ENCODE results near the gene FAM20C.
"Not testable (repeated sequence)": the region's sequence is repeated elsewhere in the genome, so short reads cannot be mapped to it uniquely, and the experiment has no call there.

FAM20C gene

DNA sequence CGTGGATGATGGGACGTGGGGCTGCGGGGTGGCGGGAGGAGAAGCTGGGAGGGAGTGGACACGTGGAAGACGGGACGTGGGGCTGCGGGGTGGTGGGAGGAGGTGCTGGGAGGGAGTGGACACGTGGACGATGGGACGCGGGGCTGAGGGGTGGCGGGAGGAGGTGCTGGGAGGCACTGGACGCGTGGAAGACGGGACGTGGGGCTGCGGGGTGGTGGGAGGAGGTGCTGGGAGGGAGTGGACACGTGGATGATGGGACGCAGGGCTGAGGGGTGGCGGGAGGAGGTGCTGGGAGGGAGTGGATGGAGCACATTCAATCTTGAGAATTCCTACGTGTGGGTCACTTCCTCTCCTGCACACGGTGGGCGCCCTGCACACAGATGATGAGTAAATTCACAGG is 104.8 kb downstream of the FAM20C start:
- not testable (repeated sequence) for DNase-seq

DNA sequence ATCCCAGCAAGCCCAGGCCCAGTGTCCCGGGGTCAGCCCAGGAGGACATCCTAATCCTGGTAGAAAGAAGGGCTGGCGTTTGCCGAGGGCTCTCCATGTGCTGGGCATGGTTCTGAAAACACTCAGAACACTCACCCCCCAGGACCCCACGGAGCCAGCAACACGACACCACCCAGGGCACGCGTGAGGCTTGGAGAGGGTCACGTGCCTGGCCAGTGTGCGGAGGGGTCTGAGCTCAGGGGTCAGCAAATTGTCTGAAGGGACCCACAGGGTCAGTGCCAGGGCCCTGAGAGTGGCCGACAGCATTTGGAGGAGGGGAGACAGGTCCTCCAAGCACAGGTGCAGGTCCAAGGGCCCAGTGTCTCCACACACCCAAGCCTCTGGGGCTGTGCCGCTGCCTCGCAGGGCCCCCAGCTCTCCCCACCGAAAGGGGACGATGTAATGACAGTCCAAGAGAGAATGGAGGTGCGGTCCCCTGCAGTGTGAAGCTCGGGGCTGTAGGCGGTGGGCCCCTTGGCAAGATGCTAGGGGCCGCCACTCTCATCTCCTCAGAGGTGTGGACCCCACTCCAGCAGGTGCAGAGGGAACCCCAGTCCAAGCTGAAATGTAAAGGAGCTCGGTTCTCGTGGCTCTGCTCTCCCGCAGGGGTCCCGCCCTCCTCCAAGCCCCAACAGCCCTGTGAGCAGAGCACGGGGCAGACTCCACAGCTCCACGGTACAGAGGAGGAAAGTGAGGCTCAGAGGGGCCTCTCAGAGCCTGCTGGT is 105.4 kb downstream of the FAM20C start:
- DNase-seq = no peak

- no peak for DNase-seq
Observed at GRCh38 chr7:298375-298702, 106.0 kb downstream of the FAM20C start.

- DNase-seq = no peak
Observed at GRCh38 chr7:298743-299142, 106.4 kb downstream of the FAM20C start.

DNA sequence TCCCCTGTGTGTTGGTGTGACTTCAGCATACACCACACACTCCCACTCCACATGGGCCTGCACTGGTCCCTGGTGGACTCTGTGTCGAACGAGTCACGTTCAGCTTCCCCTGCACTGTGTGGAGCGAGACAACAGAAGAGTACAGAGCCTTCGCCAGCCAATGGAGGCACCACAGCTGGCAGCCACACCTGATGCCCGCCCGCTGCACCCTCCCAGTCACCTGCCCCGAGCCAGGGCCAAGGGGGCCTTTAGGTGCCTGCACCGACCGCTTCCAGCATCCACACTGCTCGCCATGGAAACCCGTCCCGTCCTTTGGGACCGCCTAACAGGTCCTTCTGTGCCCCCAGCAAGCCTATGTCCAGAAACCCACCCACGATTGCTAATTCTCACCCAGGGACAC is 106.8 kb downstream of the FAM20C start:
- DNase-seq = no peak

DNA sequence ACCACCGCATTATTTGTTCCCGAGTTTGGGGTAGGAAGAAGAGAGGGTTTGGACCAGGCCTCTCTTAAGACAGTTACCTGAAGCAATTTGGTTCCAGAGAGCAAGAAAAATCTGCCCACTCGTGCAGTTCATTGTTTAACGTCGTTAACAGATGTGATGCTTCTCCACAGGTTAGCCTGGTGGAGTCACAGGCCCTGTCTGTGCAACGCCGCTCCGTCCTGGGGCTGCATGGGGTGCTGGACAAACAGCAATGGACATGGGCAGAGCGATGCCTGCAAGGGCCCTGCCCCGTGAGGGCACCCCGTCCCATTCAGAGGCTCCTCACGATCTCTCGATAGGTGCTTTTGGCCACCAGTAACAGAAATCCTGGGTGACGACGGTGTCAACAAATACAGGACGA is 107.3 kb downstream of the FAM20C start:
- DNase-seq = no peak

- DNase-seq = no peak
Observed at GRCh38 chr7:300048-300447, 107.7 kb downstream of the FAM20C start.

GRCh38 chr7:300546-301290 is 108.3 kb downstream of the FAM20C start:
- no peak for DNase-seq

- no peak for DNase-seq
Observed at GRCh38 chr7:301291-302053, 109.1 kb downstream of the FAM20C start.

DNA sequence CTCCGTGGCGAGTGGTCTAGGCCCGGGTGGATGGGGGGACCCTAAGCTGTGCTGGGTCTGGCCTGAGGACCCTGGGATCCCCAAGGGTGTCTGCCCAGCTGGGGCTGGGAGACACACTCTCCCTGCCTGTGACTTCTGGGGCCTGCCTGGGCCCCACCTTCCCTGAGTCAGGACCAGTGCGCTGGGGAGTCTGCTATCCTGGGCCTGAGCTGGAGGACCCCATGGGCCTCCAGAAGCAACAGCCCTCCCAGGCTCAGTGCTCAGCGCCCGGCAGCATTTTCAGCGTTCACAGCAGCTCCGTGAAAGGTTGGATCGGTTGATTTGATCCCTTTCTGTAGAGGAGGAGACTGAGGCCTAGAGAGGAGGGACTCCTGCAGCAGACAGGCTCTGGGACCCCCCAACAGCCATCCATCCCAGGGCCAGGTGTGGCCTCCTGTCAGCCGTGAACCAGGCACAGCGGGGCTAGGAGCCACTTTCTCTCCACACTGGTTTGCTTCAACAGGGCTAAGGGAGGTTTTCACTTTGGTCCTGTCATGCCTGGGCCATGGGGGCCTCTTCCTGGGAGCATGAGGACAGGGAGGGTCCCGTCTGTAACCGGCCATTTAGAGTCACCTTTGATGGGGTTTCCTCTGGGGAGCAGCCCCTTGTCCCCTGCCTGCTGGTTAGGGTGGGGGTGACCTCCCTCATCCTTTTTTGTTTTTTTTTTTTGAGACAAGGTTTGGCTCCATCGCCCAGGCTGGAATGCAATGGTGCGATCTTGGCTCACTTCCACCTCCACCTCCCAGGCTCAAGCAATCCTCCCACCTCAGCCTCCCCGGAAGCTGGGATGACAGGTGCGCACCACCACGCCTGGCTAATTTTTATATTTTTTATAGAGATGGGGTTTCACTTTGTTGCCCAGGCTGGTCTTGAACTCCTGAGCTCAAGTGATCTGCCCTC is 110.0 kb downstream of the FAM20C start:
- no peak for DNase-seq

DNA sequence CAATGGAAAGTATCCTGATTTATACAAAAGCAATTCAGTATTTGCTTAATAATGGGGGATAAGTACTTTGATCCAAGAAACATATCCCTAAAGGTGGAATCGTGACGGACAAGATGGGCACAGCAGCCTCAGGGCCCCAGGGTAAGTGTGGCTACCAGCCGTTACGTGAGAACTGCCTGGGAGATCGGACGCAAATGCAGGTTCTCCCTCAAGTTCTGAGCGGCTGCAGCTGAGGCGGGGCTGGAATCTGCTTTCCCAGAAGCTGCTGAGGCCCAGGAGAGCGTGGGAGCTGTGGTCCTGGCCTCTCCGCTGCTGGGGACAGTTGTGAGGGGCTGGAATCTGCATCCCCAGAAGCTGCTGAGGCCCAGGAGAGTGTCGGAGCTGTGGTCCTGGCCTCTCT is 111.1 kb downstream of the FAM20C start:
- DNase-seq = no peak

GRCh38 chr7:303884-304573 is 111.7 kb downstream of the FAM20C start:
- DNase-seq = no peak

DNA sequence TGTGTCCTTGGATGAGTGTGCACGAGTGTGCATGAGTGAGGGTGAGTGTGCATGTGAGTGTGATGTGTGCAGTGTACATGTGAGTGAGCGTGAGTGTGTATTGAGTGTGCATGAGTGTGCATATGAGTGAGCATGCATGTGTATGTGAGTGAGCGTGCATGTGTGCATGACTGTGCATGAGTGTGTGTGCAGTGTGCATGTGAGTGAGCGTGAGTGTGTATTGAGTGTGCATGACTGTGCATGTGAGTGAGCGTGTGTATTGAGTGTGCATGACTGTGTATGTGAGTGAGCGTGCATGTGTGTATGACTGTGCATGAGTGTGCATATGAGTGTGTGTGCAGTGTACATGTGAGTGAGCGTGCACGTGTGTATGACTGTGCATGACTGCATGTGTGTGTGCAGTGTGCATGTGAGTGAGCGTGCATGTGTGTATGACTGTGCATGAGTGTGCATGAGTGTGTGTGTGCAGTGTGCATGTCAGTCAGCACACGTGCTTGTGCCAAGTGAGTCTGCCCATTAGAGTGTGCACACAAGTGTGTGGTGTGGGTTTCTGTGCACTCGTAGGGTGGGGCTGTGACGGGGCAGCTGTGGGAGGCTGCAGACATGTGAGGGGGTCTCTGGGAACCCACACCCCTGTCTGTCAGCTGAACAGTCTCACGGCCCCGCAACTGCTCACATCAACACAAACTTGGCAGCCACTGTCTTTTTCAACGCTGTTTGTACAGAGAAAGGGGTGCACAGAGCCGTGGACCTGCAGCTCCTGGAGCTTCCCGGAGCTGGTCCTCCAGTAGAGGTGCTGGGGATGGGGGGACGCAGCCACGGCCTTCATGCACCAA is 112.4 kb downstream of the FAM20C start:
- DNase-seq = no peak

GRCh38 chr7:305410-306151 is 113.2 kb downstream of the FAM20C start:
- DNase-seq = no peak

GRCh38 chr7:307970-308369 is 115.6 kb downstream of the FAM20C start:
- DNase-seq = no peak

- no peak for DNase-seq
Observed at GRCh38 chr7:309586-310228, 117.3 kb downstream of the FAM20C start.
